HG03354 (cell line): Measurements from ENCODE around the gene GPR146.

Experiments
- ATAC-seq: cut with Tn5 transposase; IDR thresholded peaks from one replicate; pipeline ENCODE4 v1.9.1; 2021; ENCODE audit warnings: mild to moderate bottlenecking; ENCODE audit not compliant: unreplicated experiment, poor library complexity, severe bottlenecking

GPR146 gene

GRCh38 chr7:1040790-1041189, 3.6 kb upstream of the GPR146 start:
- no peak for ATAC-seq

GRCh38 chr7:1041551-1042491, 2.5 kb upstream of the GPR146 start:
- ATAC-seq, result no peak

GRCh38 chr7:1042492-1042833, 1.9 kb upstream of the GPR146 start:
- ATAC-seq, result no peak

- ATAC-seq, result no peak
Observed at GRCh38 chr7:1043552-1044188, 676 bp upstream of the GPR146 start.

DNA sequence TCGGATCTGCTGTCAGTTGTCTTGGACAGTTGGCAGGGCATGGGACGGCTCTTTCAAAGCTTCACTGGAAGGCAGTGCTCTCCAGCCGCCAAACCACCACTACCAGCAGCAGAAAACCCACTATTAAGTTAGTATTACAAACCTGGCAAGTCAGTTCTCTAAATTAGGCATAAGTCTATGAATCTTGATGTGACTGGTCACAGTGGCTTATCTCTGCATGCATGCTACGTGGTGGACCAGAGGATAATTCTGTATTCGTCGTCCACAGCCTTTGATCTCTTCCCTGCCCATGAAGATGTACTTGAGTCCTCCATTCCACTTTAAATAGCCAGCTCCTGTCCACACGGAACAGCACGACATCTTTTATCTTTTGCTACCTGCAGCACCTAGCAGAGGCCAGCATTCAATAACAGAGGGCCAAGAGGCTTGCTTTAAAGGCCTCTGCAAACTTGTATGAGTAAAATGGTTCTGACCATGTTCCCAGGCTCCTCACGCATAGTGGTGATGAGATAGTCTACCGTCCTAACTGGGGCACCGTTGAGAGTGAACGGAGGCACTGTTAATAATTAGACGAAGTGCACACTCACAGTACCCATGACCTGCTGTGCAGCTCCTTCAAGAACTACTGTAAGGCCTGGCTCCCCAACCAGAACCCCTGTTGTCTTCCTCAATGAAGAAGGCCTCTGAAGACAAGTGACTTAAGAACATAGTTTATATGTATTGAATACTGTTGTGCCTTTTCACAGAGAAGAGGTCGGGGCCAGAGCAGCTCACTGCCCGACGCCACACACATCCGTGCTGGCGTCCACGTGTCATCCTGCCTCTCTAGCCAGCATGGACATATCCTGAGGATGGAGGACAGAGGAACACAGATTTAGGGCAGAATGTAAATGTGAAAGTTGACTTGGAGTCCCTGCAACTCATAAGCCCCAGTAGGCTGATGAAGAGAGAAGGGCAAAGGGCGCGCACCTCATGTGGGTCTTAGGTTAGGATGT, 1.0 kb downstream of the GPR146 start:
- ATAC-seq, result no peak

DNA sequence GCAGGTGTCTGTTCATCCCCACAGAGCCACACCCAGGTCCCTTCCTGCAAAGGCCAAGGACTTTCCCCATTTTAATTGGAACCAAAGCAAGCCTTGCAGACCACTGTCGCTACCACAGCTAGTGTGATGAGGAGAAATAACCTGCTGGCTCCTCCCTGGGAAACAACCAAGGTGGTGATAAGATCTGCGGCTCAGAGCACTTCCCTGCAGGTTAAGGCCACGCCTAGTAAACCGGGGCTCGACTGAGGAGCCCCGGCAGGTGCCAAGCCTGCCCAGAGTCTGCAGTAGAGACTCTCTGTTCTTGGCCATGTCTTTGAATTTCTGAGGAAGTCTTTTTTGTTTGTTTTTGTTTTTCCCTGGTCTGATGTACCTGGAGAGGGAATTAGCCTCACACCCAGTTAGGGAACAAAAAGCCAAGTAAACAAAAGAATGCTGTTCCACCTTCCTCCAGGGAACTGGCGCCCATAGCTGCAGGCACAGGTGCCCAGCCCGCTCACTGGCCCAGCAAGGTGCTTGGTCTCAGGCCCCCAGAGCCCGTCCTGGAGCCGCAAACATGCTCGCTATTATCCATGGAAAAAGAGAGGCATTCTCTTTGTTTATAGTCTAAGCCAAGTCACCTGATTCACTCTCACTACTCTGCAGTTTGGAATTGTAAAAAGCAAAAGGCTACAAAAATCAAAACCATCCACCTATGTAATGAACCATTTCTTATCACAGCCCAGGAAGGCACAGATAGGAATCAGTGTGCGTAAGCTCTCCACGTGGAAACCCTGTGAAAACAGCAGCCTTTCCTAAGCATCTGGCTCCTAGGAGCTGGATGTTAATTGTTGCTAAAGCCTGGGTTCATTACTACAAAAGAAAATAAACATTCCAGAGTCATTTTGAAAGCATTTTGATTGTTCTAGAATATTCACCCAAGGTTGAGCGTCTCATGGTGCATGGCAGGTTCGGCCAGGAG, 2.7 kb downstream of the GPR146 start:
- ATAC-seq, result no peak

DNA sequence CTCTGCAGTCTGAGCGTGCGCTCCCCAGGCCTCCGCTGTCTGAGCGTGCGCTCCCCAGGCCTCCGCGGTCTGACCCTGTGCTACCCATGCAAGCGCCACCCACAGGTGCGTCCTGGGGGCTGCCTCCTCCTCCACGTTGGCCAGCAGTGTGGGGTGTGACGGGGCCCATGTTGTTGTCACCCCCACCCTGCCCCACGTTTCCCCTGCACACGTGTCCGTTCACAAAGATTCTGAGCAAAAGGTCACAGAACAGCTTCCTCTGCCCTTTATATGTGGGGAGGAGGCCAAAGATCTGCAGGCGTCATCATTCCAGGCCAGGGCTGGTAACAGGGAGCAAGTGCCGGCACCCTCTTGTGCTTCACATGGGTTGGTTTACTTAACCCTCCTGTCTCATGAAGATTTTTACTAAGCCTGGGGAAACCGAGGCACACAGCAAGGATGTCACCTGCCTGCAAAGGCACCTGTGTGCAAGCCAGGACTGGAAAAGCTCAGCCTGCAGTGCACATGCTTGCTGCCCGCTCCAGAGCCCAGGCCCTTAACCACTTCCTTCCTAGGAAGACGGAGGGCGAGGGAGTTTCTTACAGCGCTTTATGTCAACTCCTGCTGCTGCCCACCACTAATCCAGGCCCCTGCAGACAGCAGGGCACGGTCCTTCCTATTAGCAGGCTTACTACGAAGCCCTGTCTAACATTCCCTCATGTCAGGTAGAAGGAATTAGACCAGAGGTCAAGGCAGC, 4.8 kb downstream of the GPR146 start:
- no peak for ATAC-seq

DNA sequence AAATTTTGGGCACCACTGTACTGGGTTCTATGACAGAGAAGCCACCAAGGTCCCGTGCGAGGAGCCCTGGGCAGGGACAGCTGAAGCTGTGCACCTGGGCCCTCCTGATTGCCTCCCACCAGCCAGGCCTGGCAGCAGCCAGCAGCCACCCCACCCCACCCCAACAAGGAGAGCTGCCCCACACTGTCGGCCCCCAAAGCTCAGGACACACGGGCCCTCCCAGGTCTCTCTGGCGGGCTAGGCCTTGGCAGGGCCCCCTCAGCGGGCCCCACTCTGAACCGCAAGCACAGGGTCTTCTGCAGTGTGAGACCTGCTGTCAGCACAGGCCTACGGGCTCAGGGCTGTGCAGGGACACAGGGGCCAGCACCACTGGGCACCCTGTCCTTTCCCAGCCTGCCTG, 5.5 kb downstream of the GPR146 start:
- no peak for ATAC-seq

- no peak for ATAC-seq
Observed at GRCh38 chr7:1050254-1050906, 6.0 kb downstream of the GPR146 start.

GRCh38 chr7:1050956-1051690, 6.8 kb downstream of the GPR146 start:
- no peak for ATAC-seq

DNA sequence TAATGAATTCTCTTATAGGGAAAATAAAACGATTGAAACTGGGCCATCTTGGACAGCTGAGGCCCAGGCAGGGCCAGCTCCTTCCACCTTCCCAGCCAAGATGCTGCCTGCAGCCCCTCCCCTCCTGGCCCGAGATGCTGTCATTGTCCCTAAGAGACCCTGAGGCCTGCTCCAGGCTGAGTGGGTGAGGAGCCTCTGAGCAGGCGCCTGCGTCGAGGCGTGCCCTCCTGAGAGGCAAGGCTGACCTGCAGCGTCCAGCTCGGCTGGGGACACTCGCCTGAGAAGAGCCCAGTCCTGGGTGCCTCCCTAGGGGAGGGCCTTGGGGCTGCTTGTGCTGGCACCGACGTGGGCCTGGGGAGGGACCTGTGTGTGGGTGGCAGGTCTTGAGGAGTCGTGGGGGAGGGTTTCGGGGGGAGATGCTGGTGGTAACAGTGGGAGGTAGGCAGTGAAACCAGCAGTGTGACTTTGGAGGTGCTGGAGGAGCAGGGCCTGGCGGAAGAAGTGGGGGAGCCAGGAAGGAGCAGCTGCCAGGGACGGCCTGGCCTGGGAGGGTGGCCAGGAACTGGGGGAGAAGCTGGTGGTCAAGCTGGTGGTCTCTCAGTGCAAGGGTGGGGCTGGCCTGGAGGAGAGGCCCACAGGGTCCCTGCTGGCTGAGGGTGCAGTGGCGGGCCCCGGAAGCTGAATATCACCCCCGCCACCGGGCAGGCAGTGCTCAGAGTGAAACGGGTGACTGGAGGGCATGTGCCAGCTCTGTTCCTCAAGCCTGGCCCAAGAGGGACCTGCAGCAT, 7.9 kb downstream of the GPR146 start:
- no peak for ATAC-seq

GRCh38 chr7:1053002-1053411, 8.7 kb downstream of the GPR146 start:
- ATAC-seq, result no peak

DNA sequence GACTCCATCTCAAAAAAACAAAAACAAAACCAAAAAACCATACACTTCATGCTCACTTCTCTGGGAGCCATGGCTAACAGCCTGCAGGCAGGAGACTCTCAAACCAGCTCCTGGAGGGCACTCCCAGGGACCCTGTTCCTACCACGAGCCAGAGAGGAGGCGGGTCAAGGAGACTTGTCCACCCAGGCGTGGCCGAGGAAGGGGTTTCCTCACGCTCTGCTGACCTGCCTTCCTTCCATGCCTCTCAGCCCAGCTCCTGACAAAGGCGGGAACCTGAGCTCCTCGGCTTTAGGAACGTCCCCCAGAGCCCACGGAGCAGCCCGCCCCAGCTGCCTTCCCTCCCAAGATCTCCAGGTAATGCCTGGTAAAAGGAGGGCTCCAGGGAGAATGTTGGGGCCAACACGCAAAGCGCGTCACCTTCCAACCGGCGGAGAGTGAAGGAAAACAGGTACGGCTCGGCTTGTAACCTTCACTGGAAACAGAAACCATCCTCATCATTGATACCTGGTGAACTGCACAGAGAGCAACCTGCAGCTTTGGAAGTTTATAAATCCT, 9.5 kb downstream of the GPR146 start:
- ATAC-seq, result no peak

GRCh38 chr7:1054438-1054837, 10.1 kb downstream of the GPR146 start:
- no peak for ATAC-seq

DNA sequence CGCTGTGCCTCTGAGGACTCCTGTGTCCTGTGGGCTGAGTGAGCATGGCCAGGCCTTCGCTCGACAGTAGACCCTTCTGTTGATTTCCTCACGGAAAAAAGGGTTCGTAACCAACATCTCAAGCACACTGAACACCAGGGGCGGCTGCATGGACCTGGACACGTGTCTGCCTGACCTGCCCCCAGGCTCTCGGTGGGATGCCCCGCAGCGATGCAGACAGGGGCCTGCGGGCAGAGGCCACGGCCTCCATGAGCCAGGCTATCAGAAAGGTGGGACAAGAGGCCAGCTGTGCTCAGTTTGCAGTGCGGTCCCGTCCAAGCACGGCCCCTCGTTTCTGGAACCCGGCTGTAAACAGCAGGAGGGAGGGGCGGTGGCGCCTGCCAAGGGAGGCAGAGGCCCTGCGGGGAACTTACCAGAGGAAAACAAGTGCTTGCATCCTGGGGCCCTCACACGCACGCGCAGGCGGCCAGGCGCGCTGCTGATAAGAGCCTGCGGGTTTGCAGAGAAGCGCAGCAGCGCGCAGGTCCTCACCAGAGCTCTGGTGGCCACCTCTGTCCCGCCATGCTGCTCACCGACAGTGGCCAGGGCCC, 10.6 kb downstream of the GPR146 start:
- no peak for ATAC-seq

- no peak for ATAC-seq
Observed at GRCh38 chr7:1055491-1055955, 11.2 kb downstream of the GPR146 start.
